Type B pancreatic cell (in vitro differentiated cells): ENCODE data around the gene ZFP62. TPM values are rescaled to one million over a fixed set of nuclear protein-coding genes. Genes with fewer than 3 reads are reported as not detected.

Experiments used
- DNase-seq: peaks from one replicate; pipeline ENCODE4 v3.0.0; 2021; ENCODE audit warnings: mixed read lengths; ENCODE audit not compliant: unreplicated experiment; ENCODE audit errors: extremely low spot score
- H3K27ac Mint-ChIP-seq: 2 replicates; pipeline ENCODE4 v1.8.0; 2021; ENCODE audit warnings: mild to moderate bottlenecking, mixed read lengths
- H3K27me3 Mint-ChIP-seq: 2 replicates; pipeline ENCODE4 v1.8.0; 2021; ENCODE audit warnings: mixed read lengths
- H3K36me3 Mint-ChIP-seq: 2 replicates; pipeline ENCODE4 v1.8.0; 2021; ENCODE audit warnings: mixed read lengths
- H3K4me1 Mint-ChIP-seq: one replicate; pipeline ENCODE4 v1.8.0; 2021; ENCODE audit warnings: mixed read lengths; ENCODE audit not compliant: unreplicated experiment
- H3K4me3 Mint-ChIP-seq: 2 replicates; pipeline ENCODE4 v1.8.0; 2021; ENCODE audit warnings: mild to moderate bottlenecking, mixed read lengths
- H3K9me3 Mint-ChIP-seq: 2 replicates; pipeline ENCODE4 v1.8.0; 2021; ENCODE audit warnings: mixed read lengths
- total RNA-seq: library from RNA; stranded (reverse); gene quantifications from 2 replicates; pipeline ENCODE4 v1.2.1, GENCODE V29; 2021; ENCODE audit warnings: low replicate concordance
- TF ChIP-seq, protein P1 (sequence below): fragments of 200-600 bp; sonication (generic); conservative IDR thresholded peaks from 2 replicates; pipeline ENCODE4 v1.5.0; 2021; ENCODE audit warnings: antibody characterized with exemption, mild to moderate bottlenecking

The ZFP62 gene
- total RNA-seq, 1 donor from 2014 or later, result 49.8 TPM

DNA sequence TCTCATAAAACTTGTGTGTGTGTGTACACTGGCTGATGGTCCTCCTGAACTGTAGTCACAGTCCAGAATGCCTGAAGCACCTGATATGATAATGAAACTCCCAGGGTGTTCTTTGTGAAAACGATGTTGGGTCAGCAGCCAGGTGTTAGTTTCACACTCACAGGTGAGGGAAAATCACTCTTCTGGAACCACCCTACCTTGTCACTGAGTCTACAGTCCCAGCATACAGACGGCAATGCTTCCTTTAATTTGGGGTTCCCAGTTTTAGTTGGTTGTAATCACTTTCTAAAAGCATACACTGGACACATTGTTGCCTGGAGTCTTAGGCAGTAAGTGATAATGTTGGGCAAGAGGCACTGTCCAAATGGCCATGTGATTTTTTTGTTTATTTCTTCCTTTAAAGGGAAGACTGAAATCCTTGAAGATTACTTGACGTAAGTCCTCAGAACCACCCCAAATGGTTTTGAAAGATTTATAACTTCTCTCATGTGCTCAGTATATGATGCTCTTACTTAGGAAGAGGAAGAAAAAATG lies 40.2 kb downstream of the ZFP62 start:
- H3K27me3 Mint-ChIP-seq, result no peaks in the 10 kb centered on the region

GRCh38 chr5:180818677-180819341 lies 42.3 kb downstream of the ZFP62 start:
- H3K36me3 Mint-ChIP-seq, result no peaks in the 10 kb centered on the region
- DNase-seq, result no peak
- H3K27ac Mint-ChIP-seq, result no peak overlapping the region
- peak overlapping the region; percentile 12 for H3K4me3 Mint-ChIP-seq
- H3K27me3 Mint-ChIP-seq, result no peaks in the 10 kb centered on the region
- peaks cover 51% of the 10 kb centered on the region for H3K4me1 Mint-ChIP-seq
- H3K9me3 Mint-ChIP-seq, result no peaks in the 10 kb centered on the region
- TF ChIP-seq, protein P1, sequence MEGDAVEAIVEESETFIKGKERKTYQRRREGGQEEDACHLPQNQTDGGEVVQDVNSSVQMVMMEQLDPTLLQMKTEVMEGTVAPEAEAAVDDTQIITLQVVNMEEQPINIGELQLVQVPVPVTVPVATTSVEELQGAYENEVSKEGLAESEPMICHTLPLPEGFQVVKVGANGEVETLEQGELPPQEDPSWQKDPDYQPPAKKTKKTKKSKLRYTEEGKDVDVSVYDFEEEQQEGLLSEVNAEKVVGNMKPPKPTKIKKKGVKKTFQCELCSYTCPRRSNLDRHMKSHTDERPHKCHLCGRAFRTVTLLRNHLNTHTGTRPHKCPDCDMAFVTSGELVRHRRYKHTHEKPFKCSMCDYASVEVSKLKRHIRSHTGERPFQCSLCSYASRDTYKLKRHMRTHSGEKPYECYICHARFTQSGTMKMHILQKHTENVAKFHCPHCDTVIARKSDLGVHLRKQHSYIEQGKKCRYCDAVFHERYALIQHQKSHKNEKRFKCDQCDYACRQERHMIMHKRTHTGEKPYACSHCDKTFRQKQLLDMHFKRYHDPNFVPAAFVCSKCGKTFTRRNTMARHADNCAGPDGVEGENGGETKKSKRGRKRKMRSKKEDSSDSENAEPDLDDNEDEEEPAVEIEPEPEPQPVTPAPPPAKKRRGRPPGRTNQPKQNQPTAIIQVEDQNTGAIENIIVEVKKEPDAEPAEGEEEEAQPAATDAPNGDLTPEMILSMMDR, result no peak

More for the DNA sequence above, 40.2 kb downstream of the ZFP62 start:
- TF ChIP-seq, protein P1, result no peak
- Mint-ChIP-seq H3K36me3 (no peaks in the 10 kb centered on the region), H3K4me1 (peaks cover 55% of the 10 kb centered on the region), H3K27ac (no peak overlapping the region), H3K9me3 (peaks cover under 1% of the 10 kb centered on the region), H3K4me3 (no peak overlapping the region)
- no peak for DNase-seq

- peak overlapping the region; percentile 62 for H3K4me3 Mint-ChIP-seq
- no peaks in the 10 kb centered on the region for H3K9me3 Mint-ChIP-seq
- no peaks in the 10 kb centered on the region for H3K36me3 Mint-ChIP-seq
- no peaks in the 10 kb centered on the region for H3K27me3 Mint-ChIP-seq
- peak overlapping the region; percentile 50 for H3K27ac Mint-ChIP-seq
- TF ChIP-seq, protein P1, result no peak
- no peak for DNase-seq
- peaks cover 51% of the 10 kb centered on the region for H3K4me1 Mint-ChIP-seq
Observed at GRCh38 chr5:180817893-180818674, 43.0 kb downstream of the ZFP62 start.

DNA sequence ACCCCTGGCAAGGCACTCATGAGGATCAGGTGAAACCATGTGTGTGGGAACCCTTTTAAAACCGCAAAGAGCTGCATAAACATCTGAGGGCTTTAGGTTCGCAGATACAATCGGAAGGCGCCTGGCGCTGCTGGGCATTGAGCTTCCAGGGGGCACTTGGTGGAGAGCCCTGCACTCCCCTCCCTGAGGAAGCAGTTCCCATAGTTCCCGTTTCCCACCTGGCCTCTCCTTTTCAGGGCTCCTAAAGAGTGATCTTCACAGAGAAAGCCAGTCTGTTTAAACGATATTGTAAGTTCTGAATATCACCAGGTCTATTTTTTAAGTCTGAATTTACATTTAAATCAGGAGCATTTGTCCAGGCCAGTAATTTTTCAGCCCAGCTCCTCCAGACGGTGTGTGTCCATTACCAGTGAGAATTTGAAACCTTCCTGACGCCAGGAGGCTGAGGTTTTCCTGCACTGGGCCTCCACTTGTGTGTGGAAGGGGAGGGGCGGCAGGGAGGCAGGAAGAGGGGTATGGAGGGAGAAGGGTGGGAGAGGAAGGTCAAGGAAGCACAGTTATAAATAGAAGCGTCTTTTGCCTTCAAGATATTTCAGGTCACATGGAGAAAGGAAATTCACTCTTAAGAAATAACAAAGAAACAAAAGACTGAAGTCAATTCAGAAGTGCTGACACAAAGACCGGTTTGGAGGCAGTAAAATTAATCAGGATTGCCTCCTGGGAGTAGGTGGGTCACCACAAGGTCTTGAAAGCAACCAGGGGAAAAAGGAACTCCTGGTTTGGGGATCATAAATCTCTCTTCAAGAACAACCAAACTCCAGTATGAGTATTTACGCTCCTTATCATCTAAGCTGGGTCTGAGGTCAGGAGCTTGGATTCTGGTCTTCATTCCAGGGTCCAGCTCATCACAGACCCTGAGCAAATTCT lies 44.2 kb downstream of the ZFP62 start:
- Mint-ChIP-seq H3K4me1 (peaks cover 59% of the 10 kb centered on the region), H3K36me3 (no peaks in the 10 kb centered on the region), H3K9me3 (no peaks in the 10 kb centered on the region), H3K27me3 (no peaks in the 10 kb centered on the region), H3K4me3 (peak overlapping the region; percentile 76), H3K27ac (peak overlapping the region; percentile 89)
- TF ChIP-seq, protein P1, result peak; percentile 22
- no peak for DNase-seq

DNA sequence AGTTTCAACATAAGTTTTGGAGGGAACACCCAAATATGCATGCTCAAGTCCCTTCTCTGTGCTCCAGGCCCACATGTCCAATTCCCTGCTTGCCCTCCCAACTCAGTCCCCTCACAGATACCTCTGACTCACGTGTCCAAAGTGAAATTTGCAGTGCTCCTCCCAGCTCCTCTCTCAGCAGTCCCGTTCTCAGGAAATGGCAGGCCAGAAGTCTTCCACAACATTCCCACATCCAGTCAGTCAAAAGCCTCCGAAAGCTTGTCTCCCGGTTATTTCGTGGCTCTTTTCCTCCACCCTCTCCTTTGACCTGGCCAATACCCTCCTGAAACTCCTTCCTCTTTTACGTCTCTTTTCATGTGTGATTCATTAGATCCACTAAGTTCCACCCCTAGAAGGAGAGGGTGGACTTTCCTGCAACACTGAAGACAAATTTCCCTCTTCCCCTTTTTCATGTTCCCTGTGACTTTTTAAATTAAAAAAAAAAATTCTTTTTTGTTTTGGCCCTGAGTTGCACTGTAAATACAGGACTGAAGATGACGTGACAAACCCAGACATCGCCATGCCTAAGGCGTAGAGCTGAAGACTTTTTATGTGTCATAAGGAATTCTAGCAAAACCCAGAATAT lies 45.7 kb downstream of the ZFP62 start:
- H3K27me3 Mint-ChIP-seq, result no peaks in the 10 kb centered on the region
- no peaks in the 10 kb centered on the region for H3K36me3 Mint-ChIP-seq
- DNase-seq, result no peak
- TF ChIP-seq, protein P1, result no peak
- H3K9me3 Mint-ChIP-seq, result no peaks in the 10 kb centered on the region
- peaks cover 63% of the 10 kb centered on the region for H3K4me1 Mint-ChIP-seq
- peak overlapping the region; percentile 10 for H3K27ac Mint-ChIP-seq
- peak overlapping the region; percentile 18 for H3K4me3 Mint-ChIP-seq
